ENCODE measurements around the gene FAM124A.

DNA sequence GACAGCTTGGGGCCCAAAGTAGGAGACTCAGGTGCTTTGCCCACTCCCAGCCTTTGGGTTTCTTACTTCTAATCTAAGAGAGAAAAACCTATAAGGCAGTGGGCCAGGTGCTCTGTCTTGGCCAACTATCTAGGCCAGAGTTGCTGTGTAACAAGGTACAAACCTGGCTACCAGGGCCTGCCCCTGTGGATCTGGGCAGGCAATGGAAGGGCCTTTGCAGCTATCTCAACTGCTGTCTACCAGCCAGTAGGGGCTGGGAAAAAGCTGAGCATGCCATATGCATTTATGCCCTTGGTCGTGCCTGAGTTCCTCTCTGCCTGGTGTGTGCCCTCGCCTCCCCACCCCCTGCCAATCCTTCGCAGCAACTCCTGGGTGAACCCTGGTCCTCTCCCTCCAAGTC lies 100.6 kb downstream of the FAM124A start:
- TF ChIP-seq POLR2A (IDR thresholded peaks at IDR 0.05) (no peak), EP300 (IDR thresholded peaks at IDR 0.05) (no peak)
- TF ChIP-seq, protein P1, sequence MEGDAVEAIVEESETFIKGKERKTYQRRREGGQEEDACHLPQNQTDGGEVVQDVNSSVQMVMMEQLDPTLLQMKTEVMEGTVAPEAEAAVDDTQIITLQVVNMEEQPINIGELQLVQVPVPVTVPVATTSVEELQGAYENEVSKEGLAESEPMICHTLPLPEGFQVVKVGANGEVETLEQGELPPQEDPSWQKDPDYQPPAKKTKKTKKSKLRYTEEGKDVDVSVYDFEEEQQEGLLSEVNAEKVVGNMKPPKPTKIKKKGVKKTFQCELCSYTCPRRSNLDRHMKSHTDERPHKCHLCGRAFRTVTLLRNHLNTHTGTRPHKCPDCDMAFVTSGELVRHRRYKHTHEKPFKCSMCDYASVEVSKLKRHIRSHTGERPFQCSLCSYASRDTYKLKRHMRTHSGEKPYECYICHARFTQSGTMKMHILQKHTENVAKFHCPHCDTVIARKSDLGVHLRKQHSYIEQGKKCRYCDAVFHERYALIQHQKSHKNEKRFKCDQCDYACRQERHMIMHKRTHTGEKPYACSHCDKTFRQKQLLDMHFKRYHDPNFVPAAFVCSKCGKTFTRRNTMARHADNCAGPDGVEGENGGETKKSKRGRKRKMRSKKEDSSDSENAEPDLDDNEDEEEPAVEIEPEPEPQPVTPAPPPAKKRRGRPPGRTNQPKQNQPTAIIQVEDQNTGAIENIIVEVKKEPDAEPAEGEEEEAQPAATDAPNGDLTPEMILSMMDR (IDR thresholded peaks at IDR 0.05), result no peak

All from ovary (tissue), 3 donors.